A549 (cell line): ENCODE results near the gene RAET1L.
"Not testable (repeated sequence)": the region's sequence is repeated elsewhere in the genome, so short reads cannot be mapped to it uniquely, and the experiment has no call there.

Experiments
- CBX2 ChIP-seq: fragments of 200-600 bp; sonication (generic); IDR thresholded peaks from 2 replicates; pipeline ENCODE4 v1.6.1; 2016; ENCODE audit warnings: low read depth, mild to moderate bottlenecking, borderline replicate concordance
- EP300 ChIP-seq, 2 experiments: fragments of >200 bp; sonication (Bioruptor Twin); formaldehyde crosslinking; IDR thresholded peaks; 2 replicates in 1 of 2; 3 replicates in 1 of 2; pipeline ENCODE4 v1.6.1; 2016 to 2017
- HDAC2 ChIP-seq: fragments of 200-600 bp; sonication (generic); IDR thresholded peaks from 2 replicates; pipeline ENCODE4 v1.6.1; 2016
- POLR2A ChIP-seq: IDR thresholded peaks from 2 replicates; pipeline ENCODE4 v1.6.1; 2012; ENCODE audit warnings: mild to moderate bottlenecking, low read length
- SREBF2 ChIP-seq: fragments of 450-650 bp; IDR thresholded peaks from 2 replicates; pipeline ENCODE4 v1.6.1; 2014; ENCODE audit warnings: mild to moderate bottlenecking, moderate library complexity
- TF ChIP-seq, protein P1 (sequence below): fragments of >200 bp; sonication (Bioruptor Twin); formaldehyde crosslinking; IDR thresholded peaks from 3 replicates; pipeline ENCODE4 v1.5.1; 2016
- TF ChIP-seq, protein P2 (sequence below): fragments of 450-650 bp; IDR thresholded peaks from 2 replicates; pipeline ENCODE4 v1.6.1; 2014; ENCODE audit warnings: antibody characterized with exemption
- TF ChIP-seq, protein P3 (sequence below): fragments of 200-600 bp; sonication (generic); IDR thresholded peaks from 2 replicates; pipeline ENCODE4 v1.6.1; 2016; ENCODE audit warnings: antibody characterized with exemption, mild to moderate bottlenecking, moderate library complexity

DNA sequence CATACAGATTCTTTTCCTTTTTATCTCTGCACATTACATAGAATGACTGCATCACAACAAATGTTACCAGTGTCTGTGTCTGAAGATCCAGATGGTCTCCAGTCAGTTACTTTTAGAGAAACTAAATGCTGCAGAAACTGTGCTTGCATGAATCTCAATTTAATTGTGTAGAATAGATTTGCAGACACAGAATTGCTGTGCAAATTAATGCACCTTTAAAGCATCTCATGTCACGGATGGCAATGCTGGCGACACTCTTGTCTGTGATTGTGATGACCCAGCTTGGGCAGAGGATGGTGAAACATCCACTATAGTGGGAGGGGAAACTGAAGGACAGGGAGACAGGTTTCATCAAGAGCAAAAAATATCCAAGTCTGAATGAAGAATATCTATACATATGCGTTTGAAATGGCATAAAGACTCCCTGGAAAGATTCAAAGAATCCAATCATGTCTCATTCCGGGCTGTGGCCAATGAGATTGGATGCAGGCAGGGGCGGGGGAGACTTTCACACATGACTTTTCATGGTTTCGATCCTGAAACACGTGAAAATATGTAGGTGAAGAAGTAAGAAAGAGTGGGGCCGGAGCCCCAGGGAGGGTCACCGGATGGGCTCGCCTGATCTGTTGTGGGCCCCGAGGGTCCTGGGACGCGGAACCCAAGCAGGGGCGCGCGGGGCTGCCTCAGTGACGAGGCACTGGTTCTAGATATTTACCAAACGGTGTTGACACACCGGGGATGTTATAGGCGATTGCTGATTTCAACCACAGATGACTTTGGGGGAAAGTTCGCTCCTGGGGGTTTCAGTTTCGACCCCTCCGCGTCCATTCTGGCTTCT is 11.3 kb downstream of the RAET1L start:
- TF ChIP-seq, protein P1, sequence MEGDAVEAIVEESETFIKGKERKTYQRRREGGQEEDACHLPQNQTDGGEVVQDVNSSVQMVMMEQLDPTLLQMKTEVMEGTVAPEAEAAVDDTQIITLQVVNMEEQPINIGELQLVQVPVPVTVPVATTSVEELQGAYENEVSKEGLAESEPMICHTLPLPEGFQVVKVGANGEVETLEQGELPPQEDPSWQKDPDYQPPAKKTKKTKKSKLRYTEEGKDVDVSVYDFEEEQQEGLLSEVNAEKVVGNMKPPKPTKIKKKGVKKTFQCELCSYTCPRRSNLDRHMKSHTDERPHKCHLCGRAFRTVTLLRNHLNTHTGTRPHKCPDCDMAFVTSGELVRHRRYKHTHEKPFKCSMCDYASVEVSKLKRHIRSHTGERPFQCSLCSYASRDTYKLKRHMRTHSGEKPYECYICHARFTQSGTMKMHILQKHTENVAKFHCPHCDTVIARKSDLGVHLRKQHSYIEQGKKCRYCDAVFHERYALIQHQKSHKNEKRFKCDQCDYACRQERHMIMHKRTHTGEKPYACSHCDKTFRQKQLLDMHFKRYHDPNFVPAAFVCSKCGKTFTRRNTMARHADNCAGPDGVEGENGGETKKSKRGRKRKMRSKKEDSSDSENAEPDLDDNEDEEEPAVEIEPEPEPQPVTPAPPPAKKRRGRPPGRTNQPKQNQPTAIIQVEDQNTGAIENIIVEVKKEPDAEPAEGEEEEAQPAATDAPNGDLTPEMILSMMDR: not testable (repeated sequence)
- TF ChIP-seq POLR2A; EP300 (IDR thresholded peaks at IDR 0.05); HDAC2; CBX2; SREBF2: not testable (repeated sequence)
- TF ChIP-seq, protein P2, sequence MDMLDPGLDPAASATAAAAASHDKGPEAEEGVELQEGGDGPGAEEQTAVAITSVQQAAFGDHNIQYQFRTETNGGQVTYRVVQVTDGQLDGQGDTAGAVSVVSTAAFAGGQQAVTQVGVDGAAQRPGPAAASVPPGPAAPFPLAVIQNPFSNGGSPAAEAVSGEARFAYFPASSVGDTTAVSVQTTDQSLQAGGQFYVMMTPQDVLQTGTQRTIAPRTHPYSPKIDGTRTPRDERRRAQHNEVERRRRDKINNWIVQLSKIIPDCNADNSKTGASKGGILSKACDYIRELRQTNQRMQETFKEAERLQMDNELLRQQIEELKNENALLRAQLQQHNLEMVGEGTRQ: not testable (repeated sequence)
- TF ChIP-seq, protein P3, sequence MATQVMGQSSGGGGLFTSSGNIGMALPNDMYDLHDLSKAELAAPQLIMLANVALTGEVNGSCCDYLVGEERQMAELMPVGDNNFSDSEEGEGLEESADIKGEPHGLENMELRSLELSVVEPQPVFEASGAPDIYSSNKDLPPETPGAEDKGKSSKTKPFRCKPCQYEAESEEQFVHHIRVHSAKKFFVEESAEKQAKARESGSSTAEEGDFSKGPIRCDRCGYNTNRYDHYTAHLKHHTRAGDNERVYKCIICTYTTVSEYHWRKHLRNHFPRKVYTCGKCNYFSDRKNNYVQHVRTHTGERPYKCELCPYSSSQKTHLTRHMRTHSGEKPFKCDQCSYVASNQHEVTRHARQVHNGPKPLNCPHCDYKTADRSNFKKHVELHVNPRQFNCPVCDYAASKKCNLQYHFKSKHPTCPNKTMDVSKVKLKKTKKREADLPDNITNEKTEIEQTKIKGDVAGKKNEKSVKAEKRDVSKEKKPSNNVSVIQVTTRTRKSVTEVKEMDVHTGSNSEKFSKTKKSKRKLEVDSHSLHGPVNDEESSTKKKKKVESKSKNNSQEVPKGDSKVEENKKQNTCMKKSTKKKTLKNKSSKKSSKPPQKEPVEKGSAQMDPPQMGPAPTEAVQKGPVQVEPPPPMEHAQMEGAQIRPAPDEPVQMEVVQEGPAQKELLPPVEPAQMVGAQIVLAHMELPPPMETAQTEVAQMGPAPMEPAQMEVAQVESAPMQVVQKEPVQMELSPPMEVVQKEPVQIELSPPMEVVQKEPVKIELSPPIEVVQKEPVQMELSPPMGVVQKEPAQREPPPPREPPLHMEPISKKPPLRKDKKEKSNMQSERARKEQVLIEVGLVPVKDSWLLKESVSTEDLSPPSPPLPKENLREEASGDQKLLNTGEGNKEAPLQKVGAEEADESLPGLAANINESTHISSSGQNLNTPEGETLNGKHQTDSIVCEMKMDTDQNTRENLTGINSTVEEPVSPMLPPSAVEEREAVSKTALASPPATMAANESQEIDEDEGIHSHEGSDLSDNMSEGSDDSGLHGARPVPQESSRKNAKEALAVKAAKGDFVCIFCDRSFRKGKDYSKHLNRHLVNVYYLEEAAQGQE: not testable (repeated sequence)
